ENCODE data around the gene TNFRSF25.
A peak's percentile ranks its signal among the peaks of the same experiment; 100 is the strongest.
"Not testable (repeated sequence)": the region's sequence is repeated elsewhere in the genome, so short reads cannot be mapped to it uniquely, and the experiment has no call there.

TNFRSF25 gene

GRCh38 chr1:6467744-6468688 is 2.0 kb upstream of the TNFRSF25 start:
- no peak for DNase-seq

- no peak for DNase-seq
Observed at GRCh38 chr1:6467224-6467623, 1.3 kb upstream of the TNFRSF25 start.

DNA sequence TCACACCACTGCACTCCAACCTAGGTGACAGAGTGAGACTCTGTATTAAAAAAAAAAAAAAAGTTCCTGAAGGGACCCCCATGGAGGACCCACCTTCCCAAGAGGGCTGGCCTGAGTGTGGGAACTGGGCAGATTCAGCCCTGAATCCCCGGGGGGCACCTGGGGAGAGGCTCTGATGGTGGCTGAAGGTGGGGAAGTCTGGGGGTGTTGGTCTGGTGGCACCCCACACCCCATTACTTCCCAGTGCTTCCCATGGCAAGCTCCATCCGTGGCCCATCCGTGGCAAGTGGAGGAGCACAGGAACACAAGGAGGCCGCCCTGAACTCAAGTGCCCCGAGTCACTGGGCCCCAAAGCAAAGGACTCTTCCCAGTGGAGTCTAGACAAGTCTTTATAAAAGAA is 778 bp upstream of the TNFRSF25 start:
- no peak for DNase-seq

GRCh38 chr1:6465461-6466005 is 440 bp downstream of the TNFRSF25 start:
- DNase-seq: peak; percentile 57

DNA sequence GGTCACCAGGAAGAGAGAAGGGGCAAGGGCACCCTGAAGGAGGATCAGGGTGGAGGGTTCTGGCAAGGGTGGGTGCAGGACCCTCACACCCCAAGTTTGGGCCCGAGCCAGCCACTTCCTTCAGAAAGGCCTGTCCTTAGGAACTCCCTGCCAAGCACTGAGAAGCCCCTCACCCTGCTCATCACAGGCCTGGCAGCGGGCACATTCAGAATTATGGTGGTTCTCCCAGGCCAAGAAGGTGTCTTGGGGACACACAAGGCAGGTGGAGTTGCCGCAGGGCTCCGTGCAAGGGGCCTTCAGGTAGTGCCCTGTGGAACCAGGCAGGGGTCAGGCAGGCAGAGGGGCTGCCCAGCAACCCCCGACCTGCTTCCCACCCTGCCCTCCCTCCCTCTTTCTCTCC is 1.1 kb downstream of the TNFRSF25 start:
- no peak for DNase-seq

GRCh38 chr1:6464514-6464836 is 1.5 kb downstream of the TNFRSF25 start:
- peak; percentile 63 for DNase-seq

DNA sequence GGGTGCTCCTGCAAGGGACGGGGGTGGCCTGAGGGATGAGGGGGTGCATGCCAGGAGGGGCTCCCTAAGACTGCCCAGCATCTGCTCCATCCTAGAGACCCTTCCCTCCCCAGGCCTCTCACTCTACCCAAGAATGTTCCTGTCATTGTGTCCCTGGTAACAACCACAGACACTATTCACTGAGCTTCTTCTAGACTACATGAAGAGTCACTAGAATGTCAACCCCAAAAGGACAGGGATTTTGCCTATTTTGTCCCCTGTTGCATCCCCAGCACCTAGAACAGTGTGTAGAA is 2.9 kb downstream of the TNFRSF25 start:
- no peak for DNase-seq

GRCh38 chr1:6462412-6463119 is 3.4 kb downstream of the TNFRSF25 start:
- DNase-seq: no peak

- DNase-seq: no peak
Observed at GRCh38 chr1:6461538-6462411, 4.2 kb downstream of the TNFRSF25 start.

DNA sequence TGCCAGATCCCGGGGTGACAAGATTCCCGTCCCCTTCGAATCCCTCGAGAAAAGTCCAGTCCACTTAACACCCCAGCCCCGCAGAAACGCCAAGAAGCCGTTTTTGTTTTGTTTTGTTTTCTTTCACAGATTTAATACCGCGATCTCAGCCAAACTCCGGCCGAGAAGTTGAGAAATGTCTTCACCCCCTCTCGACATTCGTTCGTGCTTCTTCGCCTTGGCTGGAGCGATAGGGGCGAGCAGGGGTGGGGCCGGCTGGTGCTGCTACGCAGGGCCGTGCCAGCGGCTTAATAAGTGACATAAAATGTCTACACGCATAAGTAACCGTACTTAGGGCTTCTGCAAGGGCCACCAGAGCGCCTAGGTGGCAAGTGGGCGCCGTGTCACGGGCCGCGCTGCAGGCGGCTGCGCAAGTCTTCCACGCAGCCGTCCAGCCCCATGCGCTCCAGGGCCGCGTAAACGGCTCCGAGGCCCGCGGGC is 4.9 kb downstream of the TNFRSF25 start:
- DNase-seq: no peak

DNA sequence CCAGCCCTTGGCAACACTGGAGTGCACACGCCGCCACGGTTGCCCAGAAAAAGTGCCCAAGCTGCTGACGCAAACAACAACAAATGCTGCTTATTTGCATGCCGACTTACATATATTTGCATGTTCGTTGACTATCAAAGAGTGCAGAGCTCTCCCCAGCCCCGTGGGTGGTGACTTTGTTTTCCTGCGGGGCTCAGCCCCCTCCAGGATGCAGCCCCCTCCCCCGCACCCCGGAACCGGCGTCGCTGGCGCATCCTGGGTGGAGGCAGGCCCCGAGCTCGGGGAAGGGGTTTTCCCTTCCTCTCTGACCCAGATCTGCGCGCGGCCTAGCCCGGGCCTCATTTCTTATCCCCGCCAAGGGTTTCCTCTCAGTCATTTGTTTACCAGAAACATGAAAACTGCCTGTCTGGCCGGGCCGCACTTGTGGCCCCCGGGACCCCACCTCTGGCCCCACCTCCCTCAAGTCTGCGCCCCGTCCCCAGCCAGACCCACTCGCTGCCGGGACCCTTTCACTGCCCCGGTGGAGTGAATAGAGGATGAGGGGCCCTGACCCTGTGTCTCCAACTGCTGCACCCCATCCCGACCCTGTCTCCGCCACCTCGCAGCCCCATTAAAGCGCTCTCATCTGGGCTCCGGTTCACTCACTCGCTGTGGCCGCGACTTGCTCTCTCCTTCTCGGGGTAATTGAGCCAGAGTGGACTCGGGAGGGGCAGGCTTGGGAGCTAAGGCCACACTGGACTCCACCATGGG is 5.5 kb downstream of the TNFRSF25 start:
- DNase-seq: peak; percentile 94

DNA sequence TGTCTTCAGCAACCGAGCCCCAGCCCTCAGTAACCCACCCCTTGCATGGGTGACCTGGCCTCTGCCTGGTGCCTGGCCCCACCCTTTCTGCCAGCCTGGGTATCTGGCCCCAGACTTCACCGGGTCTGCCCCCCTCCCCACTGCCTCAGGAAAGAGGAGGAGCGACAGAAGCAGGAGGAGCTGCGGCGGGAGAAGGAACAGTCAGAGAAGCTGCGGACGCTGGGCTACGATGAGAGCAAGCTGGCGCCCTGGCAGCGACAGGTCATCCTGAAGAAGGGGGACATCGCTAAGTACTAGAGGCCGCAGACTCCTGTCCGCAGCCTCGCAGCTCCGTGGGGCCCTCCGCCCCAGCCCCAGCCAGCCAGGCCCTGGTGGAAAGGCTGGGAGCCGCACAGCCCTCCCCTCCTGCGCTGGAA is 6.1 kb downstream of the TNFRSF25 start:
- peak; percentile 78 for DNase-seq

DNA sequence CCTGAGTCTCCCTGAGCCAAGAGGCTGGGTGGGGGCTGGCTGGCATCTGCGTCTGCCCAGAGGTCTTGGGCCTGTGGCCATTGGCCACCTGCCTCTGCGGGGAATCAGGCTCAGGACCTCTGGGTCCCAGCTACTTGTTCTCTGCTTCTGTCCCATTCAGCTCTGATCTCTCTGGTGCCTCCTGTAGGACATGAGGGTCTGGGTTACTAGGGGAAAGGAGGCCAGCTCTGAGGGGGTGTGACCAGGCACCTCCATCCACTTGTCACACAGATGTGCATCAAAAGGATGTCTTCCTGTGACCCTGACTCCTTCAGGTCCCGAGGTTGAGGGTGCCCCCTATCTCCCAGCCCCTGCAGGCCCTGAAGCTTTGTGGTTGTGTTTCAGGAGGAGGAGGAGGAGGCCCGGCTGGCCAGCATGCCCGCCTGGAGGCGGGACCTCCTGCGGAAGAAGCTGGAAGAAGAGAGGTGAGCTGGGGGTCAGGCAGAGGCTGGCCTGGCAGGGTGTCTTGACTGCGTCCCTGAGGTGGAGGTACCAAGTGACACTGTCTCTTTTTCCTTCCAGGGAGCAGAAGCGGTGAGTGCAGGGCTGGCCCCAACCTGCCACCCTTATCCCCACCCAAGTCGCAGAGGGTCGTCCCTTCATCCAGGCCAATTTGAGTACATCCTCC is 9.0 kb downstream of the TNFRSF25 start:
- no peak for DNase-seq

DNA sequence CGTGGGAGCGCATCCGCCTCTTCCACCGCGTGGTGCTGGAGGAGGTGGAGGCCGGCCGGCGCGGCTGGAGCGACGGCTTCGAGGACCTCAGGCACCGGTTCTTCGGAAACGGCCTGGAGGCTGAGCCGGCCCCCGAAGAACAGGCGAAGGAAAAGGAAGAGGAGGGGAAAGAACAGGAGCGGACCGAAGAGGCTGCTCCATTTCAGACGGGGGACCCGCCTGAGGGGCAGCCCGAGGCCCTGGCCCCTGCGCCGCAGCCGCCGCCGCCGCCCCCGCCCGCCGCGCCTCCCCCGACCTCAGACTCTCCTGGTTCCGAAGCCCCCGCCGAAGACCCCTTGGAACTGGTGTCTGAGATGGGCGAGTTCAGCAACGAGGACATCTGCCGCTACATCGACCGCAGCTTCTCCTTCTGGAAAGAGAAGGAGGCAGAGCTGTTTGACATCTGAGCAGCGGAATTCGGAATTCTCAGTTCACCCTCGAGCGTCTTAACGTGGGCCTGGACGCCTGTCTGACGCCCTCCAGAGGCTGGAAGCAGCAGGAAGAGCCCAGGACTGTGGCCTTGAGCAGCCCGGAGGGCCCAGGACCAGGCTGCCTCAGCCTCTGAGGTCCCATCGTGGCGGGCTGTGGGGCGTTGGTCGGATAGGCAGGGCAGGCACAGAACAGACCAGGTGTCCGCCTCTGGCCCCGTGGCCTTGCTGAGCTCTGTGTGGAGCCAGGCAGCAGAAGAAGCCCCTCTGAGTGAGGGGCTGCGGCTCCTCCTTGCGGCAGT is 10.0 kb downstream of the TNFRSF25 start:
- DNase-seq: not testable (repeated sequence)

GRCh38 chr1:6454856-6455751 is 10.9 kb downstream of the TNFRSF25 start:
- peak; percentile 56 for DNase-seq

GRCh38 chr1:6453895-6454855 is 11.8 kb downstream of the TNFRSF25 start:
- not testable (repeated sequence) for DNase-seq

DNA sequence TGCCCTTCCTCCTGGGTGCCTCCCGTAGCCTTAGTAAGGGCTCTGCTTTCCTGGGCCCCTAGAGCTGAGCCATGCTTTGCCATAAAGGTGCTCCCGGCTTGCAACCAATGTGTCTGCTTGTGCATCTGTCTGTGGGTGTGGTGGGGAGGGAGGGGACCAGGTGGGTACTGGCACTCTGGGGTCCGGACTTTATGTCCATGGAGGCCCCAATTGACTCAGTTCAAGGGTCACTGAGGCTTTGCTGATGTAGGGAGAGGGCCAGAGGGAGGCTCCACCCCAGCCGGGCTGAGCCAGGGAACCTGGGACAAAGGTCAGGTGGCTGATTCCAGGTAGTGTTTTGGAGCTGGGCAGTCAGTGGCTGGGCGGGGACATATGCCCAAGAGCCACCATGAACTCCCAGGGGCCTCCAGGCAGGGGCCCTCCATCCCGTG is 15.0 kb downstream of the TNFRSF25 start:
- no peak for DNase-seq

GRCh38 chr1:6450486-6450885 is 15.5 kb downstream of the TNFRSF25 start:
- not testable (repeated sequence) for DNase-seq

Measured in CD4-positive, alpha-beta T cell treated with Interleukin-17A for 1 hour (primary cell).